ENCODE results near the gene ANKRD33B.

ANKRD33B gene

DNA sequence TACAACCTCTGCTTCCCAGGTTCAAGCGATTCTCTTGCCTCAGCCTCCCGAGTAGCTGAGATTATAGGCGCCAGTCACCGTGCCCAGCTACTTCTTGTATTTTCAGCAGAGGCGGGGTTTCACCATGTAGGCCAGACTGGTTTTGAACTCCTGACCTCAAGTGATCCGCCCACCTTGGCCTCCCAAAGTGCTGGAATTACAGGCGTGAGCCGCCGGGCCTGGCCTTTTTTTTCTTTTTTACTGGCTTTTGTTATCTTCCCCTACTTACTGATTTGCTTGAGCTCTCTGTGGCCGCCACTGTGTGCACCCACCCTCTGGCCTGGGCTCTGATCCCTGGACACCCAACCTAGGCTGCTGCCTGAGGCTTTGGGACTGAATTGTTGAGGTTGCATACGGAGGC is 60.3 kb downstream of the ANKRD33B start:
- DNase-seq (ENCODE audit: low spot score): no peak
- TF ChIP-seq, protein P1, sequence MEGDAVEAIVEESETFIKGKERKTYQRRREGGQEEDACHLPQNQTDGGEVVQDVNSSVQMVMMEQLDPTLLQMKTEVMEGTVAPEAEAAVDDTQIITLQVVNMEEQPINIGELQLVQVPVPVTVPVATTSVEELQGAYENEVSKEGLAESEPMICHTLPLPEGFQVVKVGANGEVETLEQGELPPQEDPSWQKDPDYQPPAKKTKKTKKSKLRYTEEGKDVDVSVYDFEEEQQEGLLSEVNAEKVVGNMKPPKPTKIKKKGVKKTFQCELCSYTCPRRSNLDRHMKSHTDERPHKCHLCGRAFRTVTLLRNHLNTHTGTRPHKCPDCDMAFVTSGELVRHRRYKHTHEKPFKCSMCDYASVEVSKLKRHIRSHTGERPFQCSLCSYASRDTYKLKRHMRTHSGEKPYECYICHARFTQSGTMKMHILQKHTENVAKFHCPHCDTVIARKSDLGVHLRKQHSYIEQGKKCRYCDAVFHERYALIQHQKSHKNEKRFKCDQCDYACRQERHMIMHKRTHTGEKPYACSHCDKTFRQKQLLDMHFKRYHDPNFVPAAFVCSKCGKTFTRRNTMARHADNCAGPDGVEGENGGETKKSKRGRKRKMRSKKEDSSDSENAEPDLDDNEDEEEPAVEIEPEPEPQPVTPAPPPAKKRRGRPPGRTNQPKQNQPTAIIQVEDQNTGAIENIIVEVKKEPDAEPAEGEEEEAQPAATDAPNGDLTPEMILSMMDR (IDR thresholded peaks at IDR 0.05; ENCODE audit: borderline replicate concordance, control extremely low read depth, extremely low read depth, insufficient read depth, missing control alignments): no peak
- in situ Hi-C loops (cut with MboI; ENCODE audit: low sequenced_read_pairs, unreplicated experiment): loop anchor here (10.0 kb wide), 1 partner anchor 169 kb away; no protein-coding TSS in a partner anchor

DNA sequence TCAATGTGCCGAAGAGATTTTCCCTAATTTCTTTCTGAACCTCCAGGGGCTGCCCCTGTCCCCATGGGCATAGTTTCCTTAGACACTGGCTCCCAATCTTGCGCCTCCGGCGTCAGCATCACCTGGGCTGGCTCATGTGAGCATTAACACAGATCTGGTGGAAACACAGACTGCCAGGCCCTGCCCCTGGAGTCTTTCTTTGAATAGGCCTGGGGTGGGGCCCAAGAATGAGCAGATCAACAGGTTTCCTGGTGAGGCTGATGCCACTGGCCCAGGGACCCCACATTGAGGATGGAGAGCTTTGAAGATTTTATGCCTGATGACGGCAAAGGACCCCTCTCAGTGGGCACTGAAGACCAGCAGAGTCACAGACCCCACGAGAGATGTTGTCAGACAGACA is 60.8 kb downstream of the ANKRD33B start:
- in situ Hi-C loops (cut with MboI; ENCODE audit: low sequenced_read_pairs, unreplicated experiment): loop anchor here (10.0 kb wide), 1 partner anchor 170 kb away; no protein-coding TSS in a partner anchor
- TF ChIP-seq, protein P1 (IDR thresholded peaks at IDR 0.05; ENCODE audit: borderline replicate concordance, control extremely low read depth, extremely low read depth, insufficient read depth, missing control alignments): no peak
- DNase-seq (ENCODE audit: low spot score): no peak

DNA sequence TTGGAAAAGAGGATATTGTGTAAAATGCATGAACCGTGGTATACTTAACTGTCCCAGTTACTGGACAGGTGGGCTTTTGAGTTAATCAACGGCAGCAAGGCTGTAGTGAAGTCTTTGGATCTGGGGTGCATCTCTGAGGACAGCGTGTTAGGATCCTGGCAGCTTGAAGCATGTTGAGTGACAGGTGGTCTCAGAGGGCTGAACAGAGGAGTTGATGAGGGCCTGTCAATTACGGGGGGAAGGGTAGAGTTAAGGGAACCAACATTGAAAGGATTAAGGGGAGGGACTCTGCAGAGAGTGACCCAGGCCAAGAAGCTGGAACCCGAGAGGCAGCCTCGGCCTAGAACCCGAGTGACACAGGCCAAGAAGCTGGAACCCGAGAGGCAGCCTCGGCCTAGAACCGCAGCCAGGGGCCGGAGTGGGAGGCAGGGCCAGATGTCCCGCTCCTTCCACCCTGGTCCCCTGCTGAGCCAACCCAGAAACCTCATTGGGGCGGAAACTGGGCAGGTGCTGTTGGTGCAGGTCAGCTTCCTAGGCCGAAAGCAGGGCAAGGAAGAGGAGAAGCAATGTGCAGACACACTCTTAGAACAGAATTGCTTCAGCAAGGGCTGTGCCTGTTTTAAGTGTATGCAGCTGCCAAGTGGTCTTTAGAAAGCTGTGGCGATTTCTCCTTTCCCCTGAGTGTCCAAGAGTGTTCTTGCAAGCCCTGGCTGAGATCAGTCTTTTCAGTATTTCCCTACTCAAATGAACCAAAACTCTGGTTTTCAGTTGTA is 62.0 kb downstream of the ANKRD33B start:
- TF ChIP-seq, protein P1 (IDR thresholded peaks at IDR 0.05; ENCODE audit: borderline replicate concordance, control extremely low read depth, extremely low read depth, insufficient read depth, missing control alignments): no peak
- in situ Hi-C loops (cut with MboI; ENCODE audit: low sequenced_read_pairs, unreplicated experiment): loop anchor here (10.0 kb wide), 1 partner anchor 171 kb away; no protein-coding TSS in a partner anchor
- DNase-seq (ENCODE audit: low spot score): no peak

DNA sequence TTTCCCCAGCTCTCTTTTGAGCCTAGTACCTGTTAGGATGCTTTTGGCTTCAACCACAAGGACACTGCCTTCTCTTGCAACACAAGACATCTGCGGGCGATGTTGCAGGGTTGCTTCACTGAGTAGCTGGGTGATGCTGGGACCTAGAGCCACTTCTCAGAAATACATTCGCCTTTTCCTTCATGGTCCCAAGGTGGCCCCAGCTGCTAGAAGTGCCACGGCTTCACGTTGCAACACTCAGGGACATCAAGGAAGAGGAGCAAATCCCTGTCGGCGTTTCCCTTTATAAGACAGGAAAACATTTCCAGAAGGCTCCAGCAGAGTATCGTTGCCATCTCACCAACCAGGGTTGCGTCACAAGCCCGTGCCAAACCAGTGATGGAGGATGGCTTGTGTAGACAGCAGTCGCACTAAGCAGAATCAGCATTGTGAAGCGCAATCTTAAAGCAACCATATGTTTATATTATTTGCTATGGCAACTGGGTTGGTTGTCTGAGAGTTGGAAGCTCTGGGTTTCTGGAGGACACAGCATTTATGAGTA is 62.7 kb downstream of the ANKRD33B start:
- TF ChIP-seq, protein P1 (IDR thresholded peaks at IDR 0.05; ENCODE audit: borderline replicate concordance, control extremely low read depth, extremely low read depth, insufficient read depth, missing control alignments): no peak
- in situ Hi-C loops (cut with MboI; ENCODE audit: low sequenced_read_pairs, unreplicated experiment): loop anchor here (10.0 kb wide), 1 partner anchor 172 kb away; no protein-coding TSS in a partner anchor
- no peak for DNase-seq (ENCODE audit: low spot score)

DNA sequence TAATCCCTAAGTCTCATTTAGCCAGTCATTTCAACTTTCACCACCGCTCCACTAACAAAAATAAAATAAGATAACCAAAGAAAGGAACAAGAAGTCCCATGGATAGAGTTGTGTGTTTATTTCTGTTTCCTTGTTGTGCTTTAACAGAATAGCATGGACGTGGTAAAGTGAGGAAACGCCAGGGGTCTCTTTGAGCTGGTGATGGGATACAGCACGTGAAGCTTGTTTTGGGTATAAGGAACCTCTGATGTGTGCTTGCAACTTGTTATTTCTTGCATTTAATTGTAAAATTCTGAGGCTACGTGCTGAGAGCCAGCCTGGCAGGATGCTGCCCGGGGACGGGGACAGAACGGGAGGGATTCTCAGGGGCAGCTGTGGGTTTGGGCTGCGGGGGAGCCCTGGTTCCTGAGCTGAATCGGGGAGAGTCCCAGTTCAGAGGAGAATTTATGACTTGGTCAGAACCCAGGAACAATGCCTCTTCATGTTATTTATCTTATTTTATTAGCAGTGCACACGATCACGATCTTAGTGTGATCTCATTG is 63.4 kb downstream of the ANKRD33B start:
- DNase-seq (ENCODE audit: low spot score): no peak
- in situ Hi-C loops (cut with MboI; ENCODE audit: low sequenced_read_pairs, unreplicated experiment): loop anchor here (10.0 kb wide), 1 partner anchor 172 kb away; no protein-coding TSS in a partner anchor
- TF ChIP-seq, protein P1 (IDR thresholded peaks at IDR 0.05; ENCODE audit: borderline replicate concordance, control extremely low read depth, extremely low read depth, insufficient read depth, missing control alignments): no peak

DNA sequence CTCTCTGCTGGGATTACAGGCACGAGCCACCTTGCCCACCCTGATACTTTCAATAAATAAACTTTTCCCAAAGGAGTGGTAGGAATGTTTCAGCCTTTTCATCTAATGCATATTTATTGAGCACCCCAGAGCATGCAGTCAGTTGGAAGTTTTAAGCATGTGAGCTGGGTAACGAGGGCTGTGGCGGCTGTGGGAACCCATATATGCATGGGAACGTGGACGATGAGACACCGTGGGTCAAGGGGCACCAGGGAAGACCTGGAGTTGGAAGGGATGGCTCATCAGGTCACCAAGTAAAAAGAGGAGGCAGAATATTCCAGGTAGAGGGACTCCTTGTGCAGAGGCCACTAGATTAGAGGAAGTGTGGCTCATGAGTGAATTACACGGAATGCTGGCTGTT is 64.7 kb downstream of the ANKRD33B start:
- DNase-seq (ENCODE audit: low spot score): no peak
- in situ Hi-C loops (cut with MboI; ENCODE audit: low sequenced_read_pairs, unreplicated experiment): loop anchor here (10.0 kb wide), 1 partner anchor 174 kb away; no protein-coding TSS in a partner anchor
- TF ChIP-seq, protein P1 (IDR thresholded peaks at IDR 0.05; ENCODE audit: borderline replicate concordance, control extremely low read depth, extremely low read depth, insufficient read depth, missing control alignments): no peak
